Mesenteric fat pad (tissue), 1 donor: Measurements from ENCODE around the gene NDST4. TPM values are rescaled to one million over a fixed set of nuclear protein-coding genes. Genes with fewer than 3 reads are reported as not detected.

Experiments used
- DNase-seq: peaks from one replicate; pipeline ENCODE4 v3.0.0-alpha.2; 2020; ENCODE audit warnings: low spot score
- total RNA-seq: library from RNA; stranded (reverse); fragmentation: NEBNext Ultra II Directional; extraction: Animal tissue kit (Norgen Biotek cat#: 25700); gene quantifications from one replicate; pipeline ENCODE4 v1.2.1, GENCODE V29; 2021
- donor health status: DM: yes; HTN: yes; CAD: no.

Gene NDST4
- total RNA-seq, 1 donor from 2014 or later = not detected

GRCh38 chr4:114911111-114911510, 202.3 kb downstream of the NDST4 start:
- no peak for DNase-seq

- no peak for DNase-seq
Measured at GRCh38 chr4:114907568-114907967, 205.9 kb downstream of the NDST4 start.

- no peak for DNase-seq
Measured at GRCh38 chr4:114905017-114905416, 208.4 kb downstream of the NDST4 start.

GRCh38 chr4:114900934-114901333, 212.5 kb downstream of the NDST4 start:
- DNase-seq = no peak

GRCh38 chr4:114890773-114891172, 222.6 kb downstream of the NDST4 start:
- DNase-seq = no peak

GRCh38 chr4:114886761-114887160, 226.7 kb downstream of the NDST4 start:
- DNase-seq = no peak

GRCh38 chr4:114883641-114884040, 229.8 kb downstream of the NDST4 start:
- DNase-seq = no peak

GRCh38 chr4:114879916-114880669, 233.3 kb downstream of the NDST4 start:
- no peak for DNase-seq

GRCh38 chr4:114875630-114876029, 237.8 kb downstream of the NDST4 start:
- DNase-seq = no peak

- no peak for DNase-seq
Measured at GRCh38 chr4:114874321-114874720, 239.1 kb downstream of the NDST4 start.

- DNase-seq = no peak
Measured at GRCh38 chr4:114870987-114871386, 242.4 kb downstream of the NDST4 start.

GRCh38 chr4:114866901-114867670, 246.3 kb downstream of the NDST4 start:
- DNase-seq = no peak

- DNase-seq = no peak
Measured at GRCh38 chr4:114864060-114864459, 249.4 kb downstream of the NDST4 start.

- DNase-seq = no peak
Measured at GRCh38 chr4:114860786-114861185, 252.6 kb downstream of the NDST4 start.

GRCh38 chr4:114857831-114858230, 255.6 kb downstream of the NDST4 start:
- no peak for DNase-seq

- DNase-seq = no peak
Measured at GRCh38 chr4:114839986-114840385, 273.4 kb downstream of the NDST4 start.

- no peak for DNase-seq
Measured at GRCh38 chr4:114830628-114831027, 282.8 kb downstream of the NDST4 start.

- no peak for DNase-seq
Measured at GRCh38 chr4:114827651-114828050, 285.8 kb downstream of the NDST4 start.

- no peak for DNase-seq
Measured at GRCh38 chr4:114815760-114816159, 297.7 kb downstream of the NDST4 start.

- DNase-seq = no peak
Measured at GRCh38 chr4:114813961-114814360, 299.5 kb downstream of the NDST4 start.

GRCh38 chr4:114811564-114812301, 301.7 kb downstream of the NDST4 start:
- DNase-seq = no peak
